Smooth muscle cell of trachea (primary cell): ENCODE results near the gene SLC23A2. TPM values are rescaled to one million over a fixed set of nuclear protein-coding genes. Genes with fewer than 3 reads are reported as not detected.

Experiments
- total RNA-seq: library from RNA; depleted of rRNA; stranded (reverse); fragments of >200 nt; gene quantifications from 2 replicates; pipeline ENCODE4 v1.2.1, GENCODE V29; 2014

Gene SLC23A2
- 13.4 and 17.9 TPM in 2 replicates for total RNA-seq

DNA sequence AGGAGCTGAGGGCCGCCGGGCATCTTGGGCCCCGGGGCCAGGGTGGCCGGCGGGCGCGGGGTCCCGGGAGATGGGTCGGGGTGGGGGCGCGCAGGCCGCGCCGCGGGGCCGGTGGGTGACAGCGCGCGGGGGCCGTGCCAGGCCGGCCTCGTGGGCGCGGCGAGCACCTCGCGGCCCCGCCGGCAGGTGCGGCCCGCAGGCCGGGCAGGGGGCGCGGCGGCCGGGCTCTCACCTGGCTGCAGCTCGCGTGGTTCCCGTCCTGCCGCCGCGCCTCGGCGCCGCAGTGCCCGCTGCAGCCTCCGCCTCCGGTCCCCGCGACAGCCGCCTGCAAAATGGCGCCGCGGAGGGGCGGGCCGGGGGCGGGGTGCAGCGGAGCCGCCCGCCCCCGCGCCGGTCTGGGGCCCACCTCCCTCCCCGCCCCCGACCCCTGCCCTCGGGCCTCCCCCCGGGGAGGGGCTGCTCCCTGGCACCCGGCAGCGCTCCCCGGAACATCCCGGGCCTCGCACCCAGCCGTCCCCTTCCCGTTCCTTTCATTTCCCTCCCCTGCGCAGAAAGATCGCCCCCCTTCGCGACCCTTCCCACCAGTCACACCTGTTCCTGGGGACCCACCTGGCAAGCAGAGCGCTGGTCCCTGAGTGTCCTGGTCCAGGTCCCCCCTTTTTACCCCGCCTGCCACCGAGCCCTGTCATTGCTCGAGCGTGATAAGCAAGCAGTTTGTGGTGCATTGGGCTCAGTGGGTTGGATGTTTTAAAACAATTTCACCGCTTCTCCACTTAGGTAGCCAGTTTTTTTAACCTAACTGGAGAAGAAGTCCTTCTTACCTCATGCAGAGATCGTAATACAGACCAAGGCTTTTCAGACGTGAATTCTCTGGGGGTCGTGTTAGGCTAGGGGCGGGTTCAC lies at the start of gene SLC23A2:
Gene SLC23A2, minus strand, starts transcription at position 337 of the 903 bp plus-strand sequence. CDS start 68,948 bp downstream, outside the sequence.

Other genes with a start within 250 kb of the SLC23A2 start
- gene RASSF2, start 177.9 kb downstream of the SLC23A2 start, total RNA-seq: 18.5 and 34.6 TPM in 2 replicates
- 81.3 and 105 TPM in 2 replicates for gene TMEM230, start 111.6 kb upstream of the SLC23A2 start, total RNA-seq
- gene PCNA, start 118.4 kb upstream of the SLC23A2 start, total RNA-seq: 86.3 and 250 TPM in 2 replicates
- gene CDS2, start 125.5 kb upstream of the SLC23A2 start, total RNA-seq: 33.7 and 39.4 TPM in 2 replicates